ENCODE results near the gene CYLD. TPM values are rescaled to one million over a fixed set of nuclear protein-coding genes. Genes with fewer than 3 reads are reported as not detected.

Gene CYLD
- total and polyA plus RNA-seq, 12 donors: 17.5 to 78.3 (median 48.7) TPM

DNA sequence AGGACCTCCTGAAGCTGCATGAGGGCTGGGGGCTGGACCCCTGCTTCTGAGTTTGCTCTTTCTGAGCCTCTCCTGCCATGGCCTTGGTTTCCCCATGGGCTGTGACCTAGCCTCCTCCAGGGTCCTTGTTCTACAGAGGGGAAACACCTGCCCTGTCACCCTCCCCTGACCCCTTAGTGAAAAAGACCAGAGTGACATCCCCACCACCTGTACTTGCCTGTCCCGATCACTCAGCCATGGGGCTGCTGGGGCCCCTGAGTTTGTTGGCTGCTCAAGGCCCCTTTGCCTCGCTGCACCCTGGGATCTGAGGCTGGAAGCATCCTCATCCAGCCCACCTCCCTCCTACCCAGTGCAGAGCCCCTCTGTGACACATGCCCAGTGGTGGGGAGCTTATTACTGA lies 47.7 kb upstream of the CYLD start:
- TF ChIP-seq, protein P1, sequence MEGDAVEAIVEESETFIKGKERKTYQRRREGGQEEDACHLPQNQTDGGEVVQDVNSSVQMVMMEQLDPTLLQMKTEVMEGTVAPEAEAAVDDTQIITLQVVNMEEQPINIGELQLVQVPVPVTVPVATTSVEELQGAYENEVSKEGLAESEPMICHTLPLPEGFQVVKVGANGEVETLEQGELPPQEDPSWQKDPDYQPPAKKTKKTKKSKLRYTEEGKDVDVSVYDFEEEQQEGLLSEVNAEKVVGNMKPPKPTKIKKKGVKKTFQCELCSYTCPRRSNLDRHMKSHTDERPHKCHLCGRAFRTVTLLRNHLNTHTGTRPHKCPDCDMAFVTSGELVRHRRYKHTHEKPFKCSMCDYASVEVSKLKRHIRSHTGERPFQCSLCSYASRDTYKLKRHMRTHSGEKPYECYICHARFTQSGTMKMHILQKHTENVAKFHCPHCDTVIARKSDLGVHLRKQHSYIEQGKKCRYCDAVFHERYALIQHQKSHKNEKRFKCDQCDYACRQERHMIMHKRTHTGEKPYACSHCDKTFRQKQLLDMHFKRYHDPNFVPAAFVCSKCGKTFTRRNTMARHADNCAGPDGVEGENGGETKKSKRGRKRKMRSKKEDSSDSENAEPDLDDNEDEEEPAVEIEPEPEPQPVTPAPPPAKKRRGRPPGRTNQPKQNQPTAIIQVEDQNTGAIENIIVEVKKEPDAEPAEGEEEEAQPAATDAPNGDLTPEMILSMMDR (IDR thresholded peaks at IDR 0.05): no peak
- TF ChIP-seq POLR2A (IDR thresholded peaks at IDR 0.05): no peak
- Histone ChIP-seq H3K27me3 (no peaks in the 10 kb centered on the region), H3K9me3 (replicated peaks in 1 of 3) (no peaks in the 10 kb centered on the region), H3K4me3 (peak overlapping the region in 1 of 4 donors; percentile 72), H3K4me1 (replicated peaks in 1 of 2) (peaks cover 12 to 32% of the 10 kb centered on the region in 2 donors), H3K36me3 (replicated peaks in 1 of 2) (no peaks in the 10 kb centered on the region), H3K27ac (no peak overlapping the region)
- 93 to 100% (median 97%) methylated on average over 1 to 2 of the region's 2 CpGs for WGBS, 4 donors
- DNase-seq: peak in 1 of 7 donors; percentile 10
- intact Hi-C loops (cut with DNase I): loop anchor here in 1 of 2 donors (10.0 kb wide), 1 partner anchor 111 kb away; no protein-coding TSS in a partner anchor

DNA sequence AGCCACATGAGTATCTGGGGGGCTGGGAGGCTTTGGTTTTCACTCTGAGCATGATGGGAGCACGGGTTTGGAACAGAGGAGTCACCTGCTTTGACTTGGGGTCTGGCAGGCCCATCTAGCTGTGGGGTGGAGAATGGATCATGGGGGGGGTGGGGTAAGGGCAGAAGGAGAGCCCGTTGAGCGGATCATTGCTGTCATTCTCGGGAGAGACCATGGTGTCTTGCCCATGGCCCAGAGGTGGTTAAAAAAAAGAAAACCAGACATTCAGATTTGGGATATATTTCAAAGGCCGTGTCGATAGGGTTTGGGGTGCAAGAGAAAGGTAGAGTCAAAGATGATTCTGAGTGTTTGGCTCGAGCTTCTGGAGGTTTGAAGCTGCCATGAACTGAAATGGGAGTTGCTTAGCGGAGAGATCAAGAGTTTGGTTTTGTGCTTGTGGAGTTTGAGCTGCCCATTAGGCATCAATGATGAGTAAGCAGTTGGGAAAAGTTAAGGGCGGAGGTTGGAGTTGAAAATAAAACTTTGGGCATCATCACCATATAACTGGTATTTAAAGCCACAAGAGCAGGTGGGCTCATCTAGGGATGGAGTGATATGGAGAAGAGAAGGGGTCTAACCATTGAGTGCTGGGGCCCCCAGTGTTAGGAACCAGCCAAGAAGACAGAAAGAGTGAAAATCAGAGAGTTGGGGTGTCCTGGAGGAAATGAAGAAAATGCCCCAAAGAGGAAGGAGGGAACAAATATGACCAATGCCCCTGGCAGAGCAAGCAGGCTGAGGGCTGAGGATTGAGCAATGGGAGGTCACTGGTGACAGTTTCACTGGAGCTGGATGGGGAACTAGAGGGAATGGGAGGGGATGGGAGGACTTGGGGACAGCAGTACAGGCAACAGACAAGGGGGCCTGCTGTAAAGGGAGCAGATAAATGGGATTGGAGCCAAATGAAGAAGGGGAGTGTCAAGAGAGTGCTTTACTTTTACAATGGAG lies 46.6 kb upstream of the CYLD start:
- no peak for TF ChIP-seq POLR2A (IDR thresholded peaks at IDR 0.05)
- TF ChIP-seq, protein P1 (IDR thresholded peaks at IDR 0.05): no peak
- H3K9me3 ChIP-seq (replicated peaks in 1 of 3): no peaks in the 10 kb centered on the region
- no peak overlapping the region for H3K4me3 ChIP-seq
- intact Hi-C loops (cut with DNase I): loop anchor here in 1 of 2 donors (10.0 kb wide), 1 partner anchor 109 kb away; no protein-coding TSS in a partner anchor
- WGBS, 4 donors: 90 to 93% (median 91%) methylated on average over 9 of the region's 9 CpGs
- H3K27me3 ChIP-seq: no peaks in the 10 kb centered on the region
- H3K4me1 ChIP-seq (replicated peaks in 1 of 2): peaks cover 12 to 32% of the 10 kb centered on the region in 2 donors
- DNase-seq: peak in 5 of 7 donors; percentile 49 to 66 (median 57)
- peak overlapping the region in 2 of 5 donors; percentile 15 to 59 for H3K27ac ChIP-seq
- H3K36me3 ChIP-seq (replicated peaks in 1 of 2): no peaks in the 10 kb centered on the region

DNA sequence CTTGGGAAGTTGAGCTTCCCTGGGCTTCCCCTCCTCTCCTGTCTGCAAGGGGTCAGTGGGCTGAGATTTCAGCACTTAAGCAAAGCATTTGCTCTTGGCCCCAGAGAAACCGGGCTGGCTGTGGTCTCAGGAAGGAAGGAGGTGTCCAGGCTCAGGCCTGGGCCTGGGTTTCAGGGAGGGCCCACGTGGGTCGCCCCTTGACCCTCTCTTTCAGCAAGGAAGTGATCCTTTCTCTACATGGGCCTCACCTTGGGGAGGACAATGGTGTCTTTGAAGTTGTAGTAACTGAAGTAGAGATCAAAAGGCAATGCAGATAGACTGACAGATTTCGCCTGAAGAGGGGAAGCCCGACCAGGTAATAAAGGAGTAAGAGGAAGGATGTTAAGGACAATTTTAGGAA lies 45.8 kb upstream of the CYLD start:
- TF ChIP-seq, protein P1 (IDR thresholded peaks at IDR 0.05): no peak
- no peak for TF ChIP-seq POLR2A (IDR thresholded peaks at IDR 0.05)
- Histone ChIP-seq H3K4me1 (replicated peaks in 1 of 2) (peaks cover 12 to 32% of the 10 kb centered on the region in 2 donors), H3K4me3 (no peak overlapping the region), H3K9me3 (replicated peaks in 1 of 3) (no peaks in the 10 kb centered on the region), H3K36me3 (replicated peaks in 1 of 2) (no peaks in the 10 kb centered on the region), H3K27me3 (no peaks in the 10 kb centered on the region), H3K27ac (peak overlapping the region in 2 of 5 donors; percentile 15 to 59)
- 54 to 69% (median 63%) methylated on average over 4 to 5 of the region's 5 CpGs for WGBS, 4 donors
- intact Hi-C loops (cut with DNase I): loop anchor here in 1 of 2 donors (10.0 kb wide), 1 partner anchor 109 kb away; no protein-coding TSS in a partner anchor
- DNase-seq: peak in 1 of 7 donors; percentile 10

Data from adrenal gland (tissue), 12 donors.